Raji (cell line): ENCODE results near the gene FGR.

Source experiments
- POLR2A ChIP-seq: IDR thresholded peaks from 2 replicates; pipeline ENCODE4 v1.6.1; 2011; ENCODE audit warnings: low read depth, low read length, control low read depth; ENCODE audit not compliant: insufficient read depth

Gene FGR

GRCh38 chr1:27634985-27635367 is at the start of gene FGR:
Gene FGR, minus strand, starts transcription at chr1:27635185. Its CDS starts 11,269 bp downstream, at chr1:27623916.
- TF ChIP-seq POLR2A, result no peak

- no peak for TF ChIP-seq POLR2A
Measured at GRCh38 chr1:27684176-27684575, 49.2 kb upstream of the FGR start.

- no peak for TF ChIP-seq POLR2A
Measured at GRCh38 chr1:27682351-27682944, 47.5 kb upstream of the FGR start.

- TF ChIP-seq POLR2A, result no peak
Measured at GRCh38 chr1:27678747-27679146, 43.8 kb upstream of the FGR start.

- TF ChIP-seq POLR2A, result no peak
Measured at GRCh38 chr1:27676410-27676809, 41.4 kb upstream of the FGR start.

GRCh38 chr1:27672750-27673112 is 37.7 kb upstream of the FGR start:
- no peak for TF ChIP-seq POLR2A

- peak; percentile 61 for TF ChIP-seq POLR2A
Measured at GRCh38 chr1:27671964-27672749, 37.2 kb upstream of the FGR start, which contains the start of gene IFI6. Gene IFI6, minus strand, starts transcription at chr1:27672192. Its CDS starts 2,878 bp downstream, at chr1:27669314.

GRCh38 chr1:27669876-27670275 is 34.9 kb upstream of the FGR start:
- TF ChIP-seq POLR2A, result no peak

GRCh38 chr1:27668808-27669723 is 34.1 kb upstream of the FGR start:
- TF ChIP-seq POLR2A, result no peak

GRCh38 chr1:27668121-27668807 is 33.3 kb upstream of the FGR start:
- TF ChIP-seq POLR2A, result no peak

- no peak for TF ChIP-seq POLR2A
Measured at GRCh38 chr1:27666791-27667254, 31.8 kb upstream of the FGR start.

GRCh38 chr1:27666294-27666693 is 31.3 kb upstream of the FGR start:
- TF ChIP-seq POLR2A, result no peak

- TF ChIP-seq POLR2A, result no peak
Measured at GRCh38 chr1:27665016-27665651, 30.1 kb upstream of the FGR start.

GRCh38 chr1:27664291-27664690 is 29.3 kb upstream of the FGR start:
- no peak for TF ChIP-seq POLR2A
